OCI-LY7 (cell line): ENCODE results near the gene RGN.

Experiments
- CTCF ChIP-seq: fragments of 200-600 bp; sonication (generic); conservative IDR thresholded peaks from 2 replicates; pipeline ENCODE4 v1.5.1; 2014; ENCODE audit warnings: mild to moderate bottlenecking, antibody characterized with exemption, low read length, moderate library complexity, mixed read lengths
- EZH2phosphoT487 ChIP-seq: fragments of 200-600 bp; sonication (generic); IDR thresholded peaks from 2 replicates; pipeline ENCODE4 v1.6.1; 2018; ENCODE audit warnings: low read depth, borderline replicate concordance, mild to moderate bottlenecking, mixed run types, antibody characterized with exemption, low read length, moderate library complexity, mixed read lengths

GRCh38 chrX:47133493-47133892 is 55.2 kb downstream of the RGN start:
- TF ChIP-seq CTCF (no peak), EZH2phosphoT487 (no peak)
